Measurements from ENCODE around the gene PRDM2. TPM values are rescaled to one million over a fixed set of nuclear protein-coding genes. Genes with fewer than 3 reads are reported as not detected.

PRDM2 gene
- total and polyA plus RNA-seq, 12 donors = 12.5 to 45.3 (median 30.2) TPM

- Histone ChIP-seq H3K4me1 (replicated peaks in 1 of 2) (no peaks in the 10 kb centered on the region), H3K9me3 (replicated peaks in 1 of 3) (no peaks in the 10 kb centered on the region), H3K4me3 (no peak overlapping the region), H3K27ac (no peak overlapping the region), H3K36me3 (replicated peaks in 1 of 2) (no peaks in the 10 kb centered on the region), H3K27me3 (no peaks in the 10 kb centered on the region)
- DNase-seq = peak in 1 of 7 donors; percentile 2
- TF ChIP-seq CTCF (IDR thresholded peaks at IDR 0.05) = no peak
- no peak for TF ChIP-seq POLR2A (IDR thresholded peaks at IDR 0.05)
- 67 to 94% (median 86%) methylated on average over 4 of the region's 4 CpGs for WGBS, 4 donors
- intact Hi-C loops (cut with DNase I) = no loop called here
Measured at GRCh38 chr1:13832100-13832499, 132.1 kb downstream of the PRDM2 start.

GRCh38 chr1:13832536-13832935 is 132.5 kb downstream of the PRDM2 start:
- intact Hi-C loops (cut with DNase I) = no loop called here
- Histone ChIP-seq H3K9me3 (replicated peaks in 1 of 3) (no peaks in the 10 kb centered on the region), H3K36me3 (replicated peaks in 1 of 2) (no peaks in the 10 kb centered on the region), H3K27ac (no peak overlapping the region), H3K27me3 (no peaks in the 10 kb centered on the region), H3K4me1 (replicated peaks in 1 of 2) (no peaks in the 10 kb centered on the region), H3K4me3 (no peak overlapping the region)
- WGBS, 4 donors = 78 to 89% (median 86%) methylated on average over 4 of the region's 4 CpGs
- DNase-seq = no peak
- TF ChIP-seq POLR2A (IDR thresholded peaks at IDR 0.05) (no peak), CTCF (IDR thresholded peaks at IDR 0.05) (no peak)

GRCh38 chr1:13836136-13836535 is 136.1 kb downstream of the PRDM2 start:
- intact Hi-C loops (cut with DNase I) = no loop called here
- H3K4me3 ChIP-seq = no peak overlapping the region
- no peaks in the 10 kb centered on the region for H3K27me3 ChIP-seq
- whole genome bisulfite sequencing, 4 donors = 68 to 81% (median 71%) methylated on average over 5 of the region's 5 CpGs
- no peaks in the 10 kb centered on the region for H3K4me1 ChIP-seq (replicated peaks in 1 of 2)
- no peak for TF ChIP-seq CTCF (IDR thresholded peaks at IDR 0.05)
- no peak for TF ChIP-seq POLR2A (IDR thresholded peaks at IDR 0.05)
- H3K36me3 ChIP-seq (replicated peaks in 1 of 2) = no peaks in the 10 kb centered on the region
- DNase-seq = no peak
- no peaks in the 10 kb centered on the region for H3K9me3 ChIP-seq (replicated peaks in 1 of 3)
- H3K27ac ChIP-seq = no peak overlapping the region

GRCh38 chr1:13836631-13837030 is 136.6 kb downstream of the PRDM2 start:
- TF ChIP-seq CTCF (IDR thresholded peaks at IDR 0.05) (no peak), POLR2A (IDR thresholded peaks at IDR 0.05) (no peak)
- no peak overlapping the region for H3K27ac ChIP-seq
- no peaks in the 10 kb centered on the region for H3K36me3 ChIP-seq (replicated peaks in 1 of 2)
- no peak for DNase-seq
- no peaks in the 10 kb centered on the region for H3K4me1 ChIP-seq (replicated peaks in 1 of 2)
- H3K27me3 ChIP-seq = no peaks in the 10 kb centered on the region
- intact Hi-C loops (cut with DNase I) = no loop called here
- WGBS, 4 donors = 87 to 90% (median 88%) methylated on average over 1 of the region's 1 CpG
- no peaks in the 10 kb centered on the region for H3K9me3 ChIP-seq (replicated peaks in 1 of 3)
- H3K4me3 ChIP-seq = no peak overlapping the region
